ENCODE results near the gene SAV1.

DNA sequence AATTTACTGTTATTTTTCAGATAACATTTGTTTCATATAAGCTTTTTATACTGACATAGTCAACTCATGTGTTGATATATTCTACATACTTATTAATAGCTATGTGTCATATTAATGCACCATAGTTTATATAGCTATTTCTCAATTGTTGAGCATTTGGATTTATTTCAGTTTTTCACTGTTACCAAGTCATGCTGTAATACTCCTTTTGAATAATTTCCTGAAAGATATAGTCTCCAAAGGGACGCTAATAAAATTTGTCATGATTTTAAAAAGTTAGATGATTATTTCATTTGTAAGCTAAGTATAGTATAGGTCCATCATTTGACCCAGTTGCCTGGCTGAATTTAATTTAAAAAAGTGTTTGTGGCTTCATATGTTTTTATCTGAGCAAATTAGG, 60.3 kb downstream of the SAV1 start:
- TF ChIP-seq CTCF (IDR thresholded peaks at IDR 0.05) = no peak
- no peak for TF ChIP-seq POLR2A (IDR thresholded peaks at IDR 0.05)

All from vagina (tissue), 2 donors.